ENCODE results near the gene DLG5.

DLG5 gene, protein sequence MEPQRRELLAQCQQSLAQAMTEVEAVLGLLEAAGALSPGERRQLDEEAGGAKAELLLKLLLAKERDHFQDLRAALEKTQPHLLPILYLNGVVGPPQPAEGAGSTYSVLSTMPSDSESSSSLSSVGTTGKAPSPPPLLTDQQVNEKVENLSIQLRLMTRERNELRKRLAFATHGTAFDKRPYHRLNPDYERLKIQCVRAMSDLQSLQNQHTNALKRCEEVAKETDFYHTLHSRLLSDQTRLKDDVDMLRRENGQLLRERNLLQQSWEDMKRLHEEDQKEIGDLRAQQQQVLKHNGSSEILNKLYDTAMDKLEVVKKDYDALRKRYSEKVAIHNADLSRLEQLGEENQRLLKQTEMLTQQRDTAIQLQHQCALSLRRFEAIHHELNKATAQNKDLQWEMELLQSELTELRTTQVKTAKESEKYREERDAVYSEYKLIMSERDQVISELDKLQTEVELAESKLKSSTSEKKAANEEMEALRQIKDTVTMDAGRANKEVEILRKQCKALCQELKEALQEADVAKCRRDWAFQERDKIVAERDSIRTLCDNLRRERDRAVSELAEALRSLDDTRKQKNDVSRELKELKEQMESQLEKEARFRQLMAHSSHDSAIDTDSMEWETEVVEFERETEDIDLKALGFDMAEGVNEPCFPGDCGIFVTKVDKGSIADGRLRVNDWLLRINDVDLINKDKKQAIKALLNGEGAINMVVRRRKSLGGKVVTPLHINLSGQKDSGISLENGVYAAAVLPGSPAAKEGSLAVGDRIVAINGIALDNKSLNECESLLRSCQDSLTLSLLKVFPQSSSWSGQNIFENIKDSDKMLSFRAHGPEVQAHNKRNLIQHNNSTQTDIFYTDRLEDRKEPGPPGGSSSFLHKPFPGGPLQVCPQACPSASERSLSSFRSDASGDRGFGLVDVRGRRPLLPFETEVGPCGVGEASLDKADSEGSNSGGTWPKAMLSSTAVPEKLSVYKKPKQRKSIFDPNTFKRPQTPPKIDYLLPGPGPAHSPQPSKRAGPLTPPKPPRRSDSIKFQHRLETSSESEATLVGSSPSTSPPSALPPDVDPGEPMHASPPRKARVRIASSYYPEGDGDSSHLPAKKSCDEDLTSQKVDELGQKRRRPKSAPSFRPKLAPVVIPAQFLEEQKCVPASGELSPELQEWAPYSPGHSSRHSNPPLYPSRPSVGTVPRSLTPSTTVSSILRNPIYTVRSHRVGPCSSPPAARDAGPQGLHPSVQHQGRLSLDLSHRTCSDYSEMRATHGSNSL (N-terminal part only)

DNA sequence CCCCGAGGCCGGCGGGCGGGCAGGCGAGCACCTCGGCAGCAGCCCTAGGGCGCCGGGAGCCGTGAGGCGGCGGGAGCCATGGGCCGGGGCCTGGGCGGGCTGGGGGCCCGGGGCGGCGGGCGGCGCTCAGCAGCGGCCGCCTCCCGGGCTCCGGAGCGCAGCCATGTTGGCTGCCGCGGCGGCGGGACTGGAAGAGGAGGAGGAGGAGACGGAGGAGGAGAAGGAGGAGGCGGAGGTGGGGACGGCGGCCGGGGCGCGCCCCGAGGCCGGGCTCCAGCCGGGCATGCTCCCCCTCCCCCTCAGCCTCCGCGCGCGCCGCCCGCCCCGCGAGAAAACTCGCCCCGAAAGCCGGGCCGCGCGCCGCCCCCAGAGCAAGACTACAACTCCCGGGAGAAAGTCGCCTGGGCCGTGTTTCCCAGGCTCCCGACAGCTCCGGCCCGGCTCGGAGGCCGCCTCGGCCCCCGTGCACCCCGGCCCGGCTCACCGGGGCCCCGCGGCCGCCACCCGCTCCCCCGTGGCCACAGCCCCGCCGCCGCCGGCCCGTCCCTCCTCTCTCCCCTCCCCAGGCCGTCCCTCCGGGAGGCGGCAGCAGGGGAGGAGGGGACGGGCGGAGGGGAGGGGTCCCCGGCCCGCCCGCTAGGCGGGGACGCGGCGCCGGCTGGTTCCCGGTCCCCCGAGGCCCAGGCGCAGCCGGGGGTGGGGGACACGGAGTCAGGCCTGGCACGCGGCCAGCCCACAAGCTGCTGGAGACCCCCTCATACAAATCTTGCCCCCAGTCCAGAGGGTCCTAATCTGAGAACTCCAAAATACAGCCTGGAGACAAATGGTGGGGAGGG, at the start of gene DLG5:
DLG5 (minus strand) TSS at position 190 of the 836 bp plus-strand sequence. CDS start 235 bp downstream, outside the sequence.
- peak; percentile 4 for DNase-seq

DNA sequence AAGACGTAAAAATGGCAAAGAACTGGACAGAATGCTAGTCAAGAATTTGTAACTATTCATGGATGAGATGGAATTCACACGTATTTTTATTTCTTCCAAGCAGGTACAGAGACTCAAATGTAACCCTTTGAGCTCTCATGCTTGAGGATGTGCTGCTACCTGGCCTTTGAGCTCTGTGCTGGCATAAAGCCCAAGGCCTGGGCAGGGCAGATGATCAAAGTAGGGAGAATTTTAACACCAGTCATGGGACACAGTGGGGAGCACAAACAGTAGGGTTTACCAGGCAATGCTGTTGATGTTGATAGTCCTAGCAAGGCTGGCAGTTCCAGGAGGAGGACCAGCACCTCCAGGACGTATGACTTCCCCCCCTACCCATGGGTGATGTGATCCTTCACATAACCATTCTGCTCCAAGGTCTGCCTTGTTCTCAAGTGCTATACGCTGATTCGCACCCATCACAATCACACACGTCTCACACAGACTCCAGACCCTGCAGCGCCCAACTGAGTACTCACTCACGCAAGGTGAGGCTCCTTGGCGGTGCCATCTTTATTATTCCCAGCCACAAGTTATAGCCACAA, 48.6 kb upstream of the DLG5 start:
- DNase-seq, result no peak

DNA sequence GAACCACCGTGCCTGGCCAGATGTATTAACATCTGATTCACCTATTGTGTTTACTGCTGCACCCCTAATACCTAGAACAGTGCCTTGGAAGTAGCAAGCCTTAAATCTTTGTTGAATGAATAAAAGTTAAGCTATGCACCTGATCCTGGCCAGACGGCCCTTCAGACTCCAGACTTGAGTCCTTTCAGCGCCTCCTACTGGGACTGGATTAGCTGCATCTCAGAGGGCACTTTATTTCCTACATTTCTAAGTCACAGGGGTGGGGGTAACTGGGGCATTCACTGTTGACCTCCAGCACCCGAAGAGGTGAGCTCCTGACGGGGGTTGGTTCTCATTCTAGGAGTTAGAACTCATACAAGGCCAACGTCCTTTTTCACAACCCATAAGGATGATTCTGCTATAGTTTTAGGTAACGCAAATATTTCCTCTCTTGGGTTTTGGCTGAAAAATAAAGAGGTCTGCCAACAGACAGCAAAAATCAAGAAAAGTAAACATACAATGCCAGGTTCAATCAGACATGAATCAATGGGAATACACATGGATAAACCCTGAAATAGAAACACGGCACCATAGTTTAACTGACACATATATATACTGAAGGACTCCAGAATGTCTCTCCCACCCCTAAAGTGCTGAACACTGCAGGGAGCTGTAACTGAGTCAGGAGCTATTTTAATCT, 48.0 kb upstream of the DLG5 start:
- DNase-seq, result no peak

- no peak for DNase-seq
Observed at GRCh38 chr10:77973276-77973675, 46.7 kb upstream of the DLG5 start.

DNA sequence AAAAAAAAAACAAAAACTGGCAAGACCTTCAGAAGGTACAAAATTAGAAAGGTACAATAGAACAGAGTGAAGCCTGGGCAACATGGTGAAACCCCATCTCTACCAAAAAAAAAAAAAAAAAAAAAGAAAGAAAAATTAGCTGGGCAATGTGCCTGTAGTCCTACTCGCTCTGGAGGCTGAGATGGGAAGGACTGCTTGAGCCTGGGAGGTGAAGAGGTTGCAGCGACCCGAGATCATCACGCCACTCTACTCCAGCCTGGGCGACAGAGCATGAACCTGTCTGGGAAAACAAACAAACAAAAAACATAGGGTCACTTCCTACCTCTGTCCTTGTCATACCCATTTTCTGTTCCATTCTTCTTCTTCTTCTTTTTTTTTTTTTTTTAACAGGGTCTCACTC, 45.6 kb upstream of the DLG5 start:
- no peak for DNase-seq

DNA sequence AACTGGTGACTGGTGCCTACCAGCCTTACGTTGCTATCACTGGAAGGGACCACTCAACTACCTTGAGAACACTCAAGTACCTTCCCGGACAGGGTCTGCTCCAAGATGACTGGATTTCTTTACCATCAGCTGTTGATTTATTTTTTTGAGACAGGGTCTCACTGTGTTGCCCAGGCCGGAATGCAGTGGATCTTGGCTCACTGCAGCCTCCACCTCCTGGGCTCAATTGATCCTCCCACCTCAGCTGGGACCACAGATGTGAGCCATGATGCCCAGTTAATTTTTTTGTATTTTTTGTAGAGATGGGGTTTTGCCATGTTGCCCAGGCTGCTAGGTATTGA, 45.2 kb upstream of the DLG5 start:
- no peak for DNase-seq

DNA sequence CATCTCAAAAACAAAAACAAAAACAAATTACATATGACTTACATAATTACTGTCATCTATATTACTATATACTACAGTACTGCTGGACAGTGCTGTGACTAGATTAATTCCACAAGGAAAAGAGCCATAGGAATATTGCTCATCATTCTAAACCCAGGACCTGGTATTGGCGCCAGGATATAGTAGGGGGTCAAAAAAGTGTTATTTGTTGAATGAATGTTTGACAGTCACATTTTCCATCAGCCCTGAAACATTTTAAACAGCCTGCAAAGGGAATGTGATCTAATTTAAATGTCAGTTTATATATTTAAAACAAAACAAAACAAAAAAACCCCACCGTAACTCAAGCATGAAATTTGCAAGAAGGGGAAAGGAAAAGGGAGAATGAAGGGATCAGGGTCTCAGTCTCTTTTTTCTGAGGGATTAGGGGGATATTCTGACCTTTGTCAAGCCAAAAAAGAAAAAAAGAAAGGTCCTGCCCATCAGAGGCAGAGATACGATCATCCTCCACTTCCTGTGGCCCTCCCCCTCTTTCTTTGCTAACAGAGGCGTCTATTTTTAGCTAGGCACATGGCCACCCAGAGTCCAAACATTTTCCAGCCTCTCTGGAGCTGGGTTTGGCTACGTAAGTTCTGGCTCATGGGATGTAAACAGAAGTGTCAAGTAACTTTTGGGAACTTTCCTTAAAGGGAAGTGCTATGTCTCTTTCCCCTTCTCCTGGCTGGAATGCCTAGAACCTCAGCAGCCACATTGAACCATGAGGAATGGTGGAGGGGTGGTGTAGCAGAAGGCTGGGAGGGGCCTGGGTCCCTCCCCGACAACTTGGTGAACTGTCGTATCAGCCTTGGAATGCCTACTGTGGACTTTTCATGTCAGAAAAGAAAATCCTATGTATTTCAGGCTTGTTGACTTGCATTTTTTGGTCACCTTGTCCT, 44.6 kb upstream of the DLG5 start:
- no peak for DNase-seq

- no peak for DNase-seq
Observed at GRCh38 chr10:77969114-77969513, 42.6 kb upstream of the DLG5 start.

DNA sequence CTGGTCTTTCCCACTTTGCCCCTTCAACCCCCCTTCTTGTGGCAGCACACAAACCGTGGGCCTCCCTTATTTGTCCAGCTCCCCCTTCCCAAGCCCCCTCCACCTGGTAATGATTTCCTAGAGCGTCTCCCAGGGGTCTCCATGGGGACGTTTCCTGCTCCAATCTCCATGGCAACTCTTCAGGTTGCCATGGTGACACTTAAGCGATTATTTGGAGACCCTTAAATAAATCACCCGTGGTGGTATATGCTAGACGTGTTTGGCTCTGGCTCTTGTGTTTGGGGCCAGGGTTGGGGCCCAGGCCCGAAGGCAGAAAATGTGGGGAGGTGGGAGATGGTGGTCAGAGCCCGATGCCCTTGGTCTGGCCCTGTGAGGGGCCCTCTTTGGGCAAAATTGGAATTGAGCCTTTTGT, 41.1 kb upstream of the DLG5 start:
- DNase-seq, result no peak

DNA sequence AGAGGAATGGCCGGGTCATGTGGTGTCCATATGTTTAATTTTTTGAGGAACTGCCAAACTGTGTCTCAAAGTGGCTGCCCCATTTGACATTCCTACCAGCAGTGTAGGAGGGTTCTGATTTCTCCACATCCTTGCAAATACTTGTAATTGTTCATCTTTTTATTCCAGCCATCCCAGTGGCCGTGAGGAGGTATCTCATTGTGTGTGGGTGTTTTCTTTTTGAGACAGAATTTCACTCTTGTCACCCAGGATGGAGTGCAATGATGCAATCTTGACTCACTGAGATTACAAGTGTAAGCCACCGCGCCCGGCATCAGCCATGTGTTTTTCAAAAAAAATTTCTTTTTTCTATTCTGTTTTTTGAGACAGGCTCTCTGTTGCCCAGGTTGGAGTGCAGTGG, 38.7 kb upstream of the DLG5 start:
- no peak for DNase-seq

DNA sequence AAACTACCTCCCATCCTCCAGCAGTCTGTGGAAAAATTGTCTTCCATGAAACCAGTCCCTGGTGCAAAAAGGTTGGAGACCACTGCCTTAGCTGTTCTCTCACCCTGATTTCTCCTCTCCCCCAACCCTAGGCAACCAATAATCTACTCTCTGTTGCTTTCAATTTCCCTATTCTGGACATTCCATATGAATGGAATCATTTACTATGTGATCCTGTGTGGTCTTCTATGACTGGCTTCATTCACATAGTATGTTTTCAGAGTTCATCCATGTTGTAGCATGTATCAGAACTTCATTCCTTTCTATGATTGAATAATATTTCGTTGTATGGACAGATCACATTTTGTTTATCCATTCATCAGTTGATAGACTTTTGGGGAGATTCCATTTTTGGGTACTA, 38.3 kb upstream of the DLG5 start:
- no peak for DNase-seq

- DNase-seq, result no peak
Observed at GRCh38 chr10:77963901-77964300, 37.3 kb upstream of the DLG5 start.

GRCh38 chr10:77962350-77963146, 36.0 kb upstream of the DLG5 start:
- no peak for DNase-seq

DNA sequence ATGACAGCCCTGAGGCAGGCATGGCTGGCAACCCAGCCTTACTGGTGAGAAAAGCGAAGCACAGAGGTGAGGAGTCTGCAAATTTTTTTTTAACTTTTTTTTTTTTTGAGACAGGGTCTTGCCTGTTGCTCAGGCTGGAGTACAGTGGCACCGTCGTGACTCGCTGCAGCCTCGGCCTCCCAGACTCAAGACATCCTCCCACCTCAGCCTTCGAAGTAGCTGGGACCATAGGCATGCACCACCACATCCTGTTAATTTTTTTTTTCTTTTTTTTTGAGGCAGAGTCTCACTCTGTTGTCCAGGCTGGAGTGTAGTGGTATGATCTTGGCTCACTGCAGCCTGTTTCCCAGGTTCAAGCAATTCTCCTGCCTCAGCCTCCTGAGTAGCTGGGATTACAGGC, 35.1 kb upstream of the DLG5 start:
- DNase-seq, result no peak

DNA sequence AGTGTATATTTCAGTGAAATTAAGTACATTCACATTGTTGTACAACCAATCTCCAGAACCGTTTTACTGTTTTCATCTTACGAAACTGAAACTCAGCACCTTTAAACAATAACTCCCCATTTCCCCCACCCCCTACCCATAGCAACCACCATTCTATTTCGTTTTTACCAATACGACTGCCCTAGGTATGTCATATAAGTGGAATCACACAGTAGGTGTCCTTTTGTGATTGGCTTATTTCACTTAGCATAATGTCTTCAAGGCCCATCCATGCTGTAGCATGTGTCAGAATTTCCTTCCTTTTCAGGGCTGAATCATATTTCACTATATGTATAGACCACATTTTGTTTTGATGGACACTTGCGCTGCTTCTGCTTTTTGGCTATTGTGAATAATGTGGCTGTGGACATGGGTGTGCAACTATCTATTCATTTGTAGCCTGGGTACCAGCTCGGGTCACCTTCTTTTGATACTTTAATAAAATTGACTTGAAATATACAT, 34.3 kb upstream of the DLG5 start:
- no peak for DNase-seq

DNA sequence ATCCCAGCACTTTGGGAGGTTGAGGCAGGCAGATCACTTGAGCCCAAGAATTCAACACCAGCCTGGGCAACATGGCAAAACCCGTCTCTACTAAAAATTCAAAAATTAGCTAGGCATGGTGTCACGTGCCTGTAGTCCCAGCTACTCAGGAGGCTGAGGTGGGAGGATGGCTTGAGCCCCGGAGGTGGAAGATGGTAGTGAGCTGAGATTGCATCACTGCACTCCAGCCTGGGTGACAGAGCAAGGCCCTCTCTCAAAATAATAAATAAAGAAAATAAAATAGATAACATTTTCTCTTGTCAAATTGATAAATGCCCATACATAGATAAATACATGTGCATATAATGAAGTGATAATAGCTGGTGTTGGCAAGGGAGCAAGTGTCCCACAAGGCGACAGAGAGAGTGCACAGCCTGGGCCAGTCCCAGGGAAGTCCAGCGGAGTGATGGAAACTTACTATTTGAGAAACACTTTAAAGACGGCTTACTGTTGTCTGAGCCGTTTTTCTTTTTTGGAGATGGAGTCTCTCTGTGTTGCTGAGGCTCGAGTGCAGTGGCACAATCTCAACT, 33.4 kb upstream of the DLG5 start:
- no peak for DNase-seq

DNA sequence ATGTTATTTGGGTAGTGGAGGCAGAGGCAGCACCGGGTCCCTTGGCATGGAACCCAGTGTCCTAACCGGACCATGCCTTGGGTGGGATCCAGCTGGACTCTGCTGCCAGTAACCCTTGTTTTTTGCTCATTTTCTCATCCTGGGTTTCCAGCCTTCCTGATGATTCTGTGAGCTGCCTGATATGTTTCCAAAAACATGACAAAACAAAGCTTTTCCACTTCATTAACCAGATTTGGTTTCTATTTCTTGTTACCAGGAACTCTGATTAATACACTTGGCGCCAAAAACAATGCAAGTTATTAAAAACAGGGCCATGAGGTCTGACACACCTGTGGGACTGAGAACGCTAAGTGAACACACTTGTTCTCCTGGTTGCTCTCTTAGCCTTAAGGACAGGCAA, 32.8 kb upstream of the DLG5 start:
- no peak for DNase-seq

DNA sequence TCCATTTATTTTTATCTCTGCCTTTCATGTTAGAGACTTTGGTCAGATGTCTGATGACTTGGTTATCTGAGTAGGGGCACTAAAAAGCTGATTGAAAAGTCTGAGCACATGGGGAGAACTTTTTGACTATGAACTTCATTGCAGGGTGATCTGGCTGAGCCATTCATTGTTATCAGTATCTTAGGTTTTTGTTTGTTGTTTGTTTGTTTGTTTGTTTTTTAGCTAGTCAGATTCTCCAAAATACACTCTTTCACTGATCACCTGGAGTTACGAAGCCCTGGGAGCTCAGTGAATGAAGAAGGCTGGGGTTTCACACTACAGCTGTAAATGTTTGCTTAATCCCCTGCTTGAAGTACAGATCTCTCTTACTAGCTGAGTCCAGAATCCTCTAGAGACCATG, 28.6 kb upstream of the DLG5 start:
- no peak for DNase-seq

- DNase-seq, result no peak
Observed at GRCh38 chr10:77949167-77949566, 22.6 kb upstream of the DLG5 start.
